GM19452 (cell line): ENCODE measurements around the gene ADH6.
"Not testable (repeated sequence)": the region's sequence is repeated elsewhere in the genome, so short reads cannot be mapped to it uniquely, and the experiment has no call there.

Experiments
- ATAC-seq: cut with Tn5 transposase; IDR thresholded peaks from one replicate; pipeline ENCODE4 v1.9.1; 2021; ENCODE audit not compliant: unreplicated experiment

The ADH6 gene

GRCh38 chr4:99200138-99200537 lies 18.9 kb downstream of the ADH6 start:
- no peak for ATAC-seq

GRCh38 chr4:99190336-99190735 lies 28.7 kb downstream of the ADH6 start:
- ATAC-seq, result no peak

- not testable (repeated sequence) for ATAC-seq
Observed at GRCh38 chr4:99189900-99190299, 29.1 kb downstream of the ADH6 start.

GRCh38 chr4:99186029-99186428 lies 33.0 kb downstream of the ADH6 start:
- no peak for ATAC-seq

- ATAC-seq, result no peak
Observed at GRCh38 chr4:99185581-99185980, 33.5 kb downstream of the ADH6 start.

GRCh38 chr4:99180382-99181070 lies 38.5 kb downstream of the ADH6 start:
- ATAC-seq, result no peak

GRCh38 chr4:99179626-99180025 lies 39.4 kb downstream of the ADH6 start:
- no peak for ATAC-seq

GRCh38 chr4:99179178-99179577 lies 39.9 kb downstream of the ADH6 start:
- no peak for ATAC-seq

- ATAC-seq, result no peak
Observed at GRCh38 chr4:99166544-99166943, 52.5 kb downstream of the ADH6 start.

GRCh38 chr4:99165978-99166377 lies 53.1 kb downstream of the ADH6 start:
- no peak for ATAC-seq

- no peak for ATAC-seq
Observed at GRCh38 chr4:99161373-99162099, 57.5 kb downstream of the ADH6 start.

- no peak for ATAC-seq
Observed at GRCh38 chr4:99159699-99160098, 59.3 kb downstream of the ADH6 start.

GRCh38 chr4:99157478-99157935 lies 61.5 kb downstream of the ADH6 start:
- ATAC-seq, result no peak

- no peak for ATAC-seq
Observed at GRCh38 chr4:99156992-99157391, 62.1 kb downstream of the ADH6 start.

- ATAC-seq, result no peak
Observed at GRCh38 chr4:99154658-99155342, 64.2 kb downstream of the ADH6 start.
